ENCODE data around the gene VPS16.

The VPS16 gene

DNA sequence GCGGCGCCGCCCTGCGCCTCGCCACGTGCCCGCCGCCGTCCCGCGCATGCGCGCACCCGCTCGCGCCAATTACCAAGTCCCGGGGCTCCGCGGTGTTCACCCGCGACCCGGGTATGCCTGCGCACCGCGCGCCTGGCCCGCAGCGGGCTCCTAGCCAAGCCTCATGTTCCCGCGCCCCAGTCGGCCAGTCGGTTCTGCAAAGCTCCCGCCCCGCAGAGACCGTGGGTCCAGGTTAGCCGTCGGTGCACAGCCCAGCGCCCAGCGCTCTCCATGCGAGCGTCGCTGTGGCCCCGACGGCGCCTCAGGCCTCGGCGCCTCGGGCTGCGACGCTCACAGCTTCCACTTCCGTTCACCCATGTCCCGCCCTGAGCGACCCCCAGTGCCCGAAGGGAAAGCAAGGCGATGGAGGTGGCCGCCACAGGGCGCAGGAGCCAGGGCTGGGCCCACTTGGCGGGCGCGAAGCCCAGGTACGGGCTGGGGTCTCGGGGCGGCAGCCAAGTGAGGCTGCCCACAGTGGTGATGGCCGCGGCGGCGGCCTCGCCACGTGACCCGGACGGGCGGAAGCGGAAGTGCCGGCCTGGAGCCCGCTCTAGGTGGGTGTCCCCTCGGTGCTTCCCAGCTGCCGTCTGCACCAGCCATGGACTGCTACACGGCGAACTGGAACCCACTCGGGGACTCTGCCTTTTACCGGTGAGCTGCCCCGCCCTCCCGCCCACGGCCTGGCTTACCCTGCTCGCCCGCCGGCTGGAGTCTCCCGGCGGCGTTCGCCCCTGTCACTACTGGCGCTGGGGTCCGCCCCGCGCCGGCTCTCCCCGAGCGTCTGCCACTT lies at the start of gene VPS16, which contains the start of gene PCED1A:
Gene VPS16, plus strand, starts transcription at position 608 of the 829 bp plus-strand sequence. Its CDS starts 30 bp downstream, at position 638.
Gene PCED1A, minus strand, starts transcription at position 518 of the 829 bp plus-strand sequence. CDS start 743 bp downstream, outside the sequence.
- DNase-seq = peak; percentile 88

GRCh38 chr20:2793471-2793870 lies 47.1 kb upstream of the VPS16 start:
- no peak for DNase-seq

GRCh38 chr20:2794202-2794748 lies 46.3 kb upstream of the VPS16 start:
- DNase-seq = no peak

GRCh38 chr20:2794866-2795447 lies 45.6 kb upstream of the VPS16 start:
- DNase-seq = no peak

DNA sequence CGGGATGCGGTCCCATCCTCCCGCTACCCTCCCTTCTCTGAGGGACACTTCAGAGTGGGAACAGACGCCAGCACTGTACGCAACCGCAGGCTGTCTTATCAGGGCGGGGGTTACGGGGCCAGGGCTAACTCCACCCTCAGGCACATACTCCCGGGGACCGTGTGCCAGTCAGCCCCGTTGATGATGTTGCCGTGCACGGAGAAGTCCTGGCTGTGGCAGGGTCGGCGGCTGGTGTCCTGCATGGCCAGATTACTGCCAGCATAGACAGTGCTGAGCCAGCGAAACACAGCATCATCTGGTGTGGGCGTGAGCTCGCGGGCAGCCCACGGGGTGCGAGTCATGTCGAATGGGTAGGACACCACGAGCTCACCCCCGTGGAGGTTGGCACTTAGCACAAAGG lies 45.1 kb upstream of the VPS16 start:
- DNase-seq = no peak

DNA sequence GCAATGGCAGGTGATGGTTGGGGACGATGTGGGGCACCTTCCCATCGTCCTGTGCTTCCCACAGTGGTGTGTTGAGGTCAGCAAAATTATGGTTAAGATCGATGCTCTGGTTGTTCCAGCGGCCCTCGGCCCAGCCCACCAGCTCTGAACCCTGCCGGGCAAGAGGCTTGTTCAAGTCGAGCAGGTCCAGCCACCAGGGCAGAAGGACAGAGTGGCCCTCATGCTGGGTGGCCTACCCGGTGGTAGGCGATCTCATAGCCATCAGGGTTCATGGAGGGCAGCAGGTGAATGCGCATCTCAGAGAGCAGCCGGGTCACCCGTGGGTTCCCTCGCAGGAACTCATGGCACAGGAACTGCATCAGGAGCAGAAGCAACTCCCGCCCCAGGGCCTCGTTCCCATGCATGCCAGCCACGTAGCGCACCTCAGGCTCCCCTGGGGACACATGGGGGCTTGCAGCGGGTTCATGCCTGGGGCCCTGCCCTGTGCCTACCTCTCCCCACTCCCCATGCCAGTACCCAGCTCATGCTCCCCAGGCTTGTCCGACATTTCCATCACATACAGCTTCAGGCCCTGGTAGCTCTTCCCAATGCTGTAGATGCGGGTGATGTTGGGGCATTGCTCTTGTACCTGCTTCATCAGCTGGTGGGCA lies 44.4 kb upstream of the VPS16 start:
- no peak for DNase-seq

DNA sequence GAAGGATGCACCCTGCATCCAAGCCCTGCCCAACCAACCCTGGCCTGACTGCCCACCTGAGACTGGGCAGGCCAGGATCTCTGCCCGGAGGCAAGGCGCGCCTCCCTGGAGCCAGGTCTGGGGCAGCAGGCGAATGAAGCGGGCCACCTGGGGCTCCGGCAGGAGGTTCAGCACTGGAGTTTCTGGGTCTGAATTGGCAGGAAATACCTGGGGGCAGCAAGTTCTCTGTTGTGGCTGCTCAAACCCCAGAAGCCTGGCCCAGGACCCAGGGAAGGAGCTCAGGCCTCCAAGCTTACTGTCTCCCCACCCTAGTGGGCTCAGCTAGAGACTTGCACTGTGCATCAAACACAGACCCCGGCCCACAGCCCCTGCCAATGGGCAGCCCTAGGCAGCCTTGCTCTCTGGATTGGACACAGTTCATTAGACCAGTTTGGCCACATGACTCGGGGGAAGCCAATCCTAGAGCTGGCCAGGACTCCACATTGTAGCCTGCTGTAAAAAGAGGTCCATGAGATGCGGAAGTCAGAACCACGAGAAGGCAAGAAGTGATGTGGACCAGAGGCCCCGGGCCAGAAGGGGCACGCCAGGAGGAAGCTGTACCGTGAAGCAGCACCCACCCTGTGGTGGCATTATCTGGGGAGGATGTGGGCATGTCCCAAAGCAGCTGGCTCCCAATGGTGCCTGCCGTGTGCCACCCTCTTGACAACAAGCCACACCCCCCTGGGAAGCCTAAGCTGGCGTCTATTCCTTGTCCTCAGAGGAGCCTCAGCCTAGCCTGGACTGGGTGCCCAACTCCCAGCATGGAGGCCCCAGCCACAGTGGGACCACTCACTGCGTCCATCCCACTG lies 43.2 kb upstream of the VPS16 start:
- no peak for DNase-seq

- no peak for DNase-seq
These were observed 42.3 kb upstream of the VPS16 start for GRCh38 chr20:2798095-2798805.

DNA sequence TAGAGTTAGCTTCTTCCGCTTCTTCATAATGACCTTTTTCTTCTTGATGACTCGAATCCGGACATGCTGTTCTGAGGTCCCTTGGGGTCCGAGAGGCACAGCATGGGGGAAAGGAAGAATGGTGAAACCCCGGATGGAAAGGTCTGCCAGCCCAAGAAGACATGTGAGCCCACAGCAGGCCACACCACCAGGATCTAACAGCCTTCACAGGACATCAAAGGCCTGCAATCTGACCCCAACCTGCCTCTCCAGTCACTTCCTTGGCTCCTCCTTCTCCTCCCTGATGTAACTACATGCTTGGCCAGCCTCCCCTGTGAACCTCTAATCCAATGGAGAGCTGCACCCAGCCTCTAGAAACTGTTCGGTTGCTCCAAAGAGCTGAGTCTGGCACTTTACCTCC lies 41.7 kb upstream of the VPS16 start:
- no peak for DNase-seq

DNA sequence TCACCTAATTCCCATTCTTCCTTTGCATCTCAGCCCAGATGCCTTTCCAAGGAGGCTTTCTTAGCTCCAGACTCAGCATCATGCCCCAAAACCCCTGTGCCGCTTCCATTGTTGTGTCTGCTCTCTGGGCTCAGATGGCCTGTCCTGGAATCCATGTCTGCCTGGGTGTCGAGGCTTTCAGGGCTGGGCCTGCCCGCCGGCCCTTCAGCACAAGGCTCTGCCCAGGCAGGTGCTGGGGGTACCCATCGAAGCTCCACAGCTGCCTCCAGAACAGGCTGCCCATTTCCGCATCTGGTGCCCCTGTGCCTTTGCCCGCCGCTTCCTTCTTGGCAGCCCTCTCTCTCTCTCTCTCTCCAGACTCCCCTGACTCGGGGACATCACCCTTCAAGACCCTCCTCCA lies 41.3 kb upstream of the VPS16 start:
- DNase-seq = no peak

DNA sequence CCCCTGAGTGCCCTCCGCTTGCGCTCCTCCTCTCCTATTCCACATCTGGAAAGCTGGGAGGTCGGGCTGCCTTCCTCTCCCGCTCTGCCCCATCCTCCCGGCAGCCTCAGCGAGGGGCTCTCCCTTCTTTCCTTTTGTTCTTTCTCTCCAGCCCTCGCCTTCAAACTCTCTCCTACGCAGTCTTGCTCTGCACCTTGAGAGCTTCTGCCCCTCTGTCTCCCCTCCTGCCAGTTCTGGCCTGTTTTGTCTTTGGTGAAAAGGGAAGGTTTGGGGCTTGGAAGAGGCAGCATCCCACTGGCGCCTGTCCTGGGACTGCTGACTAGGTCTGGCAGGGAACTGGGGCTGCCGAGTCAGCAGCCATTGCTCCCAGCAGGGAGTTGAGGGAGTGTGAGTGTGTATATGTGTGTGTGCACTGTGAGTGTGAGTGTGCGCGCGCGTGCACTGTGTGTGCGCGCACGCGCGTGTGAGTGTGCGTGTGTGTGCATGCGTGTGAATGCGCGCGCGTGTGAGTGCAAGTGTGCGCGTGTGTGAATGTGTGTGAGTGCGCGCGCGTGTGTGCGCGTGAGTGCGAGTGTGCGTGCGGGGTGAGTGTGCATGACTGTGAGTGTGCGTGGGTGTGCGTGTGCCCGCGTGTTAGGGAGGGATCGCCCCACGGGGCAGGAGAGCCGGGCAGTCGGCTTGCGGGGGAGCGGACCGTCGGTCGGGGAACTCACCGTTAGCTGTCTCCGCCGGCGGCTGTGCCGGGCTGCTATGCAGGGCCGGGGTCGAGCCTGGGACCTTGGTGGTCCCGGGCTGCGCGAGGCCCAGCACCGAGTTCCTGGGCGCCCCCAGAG lies 40.6 kb upstream of the VPS16 start:
- DNase-seq = peak; percentile 19

DNA sequence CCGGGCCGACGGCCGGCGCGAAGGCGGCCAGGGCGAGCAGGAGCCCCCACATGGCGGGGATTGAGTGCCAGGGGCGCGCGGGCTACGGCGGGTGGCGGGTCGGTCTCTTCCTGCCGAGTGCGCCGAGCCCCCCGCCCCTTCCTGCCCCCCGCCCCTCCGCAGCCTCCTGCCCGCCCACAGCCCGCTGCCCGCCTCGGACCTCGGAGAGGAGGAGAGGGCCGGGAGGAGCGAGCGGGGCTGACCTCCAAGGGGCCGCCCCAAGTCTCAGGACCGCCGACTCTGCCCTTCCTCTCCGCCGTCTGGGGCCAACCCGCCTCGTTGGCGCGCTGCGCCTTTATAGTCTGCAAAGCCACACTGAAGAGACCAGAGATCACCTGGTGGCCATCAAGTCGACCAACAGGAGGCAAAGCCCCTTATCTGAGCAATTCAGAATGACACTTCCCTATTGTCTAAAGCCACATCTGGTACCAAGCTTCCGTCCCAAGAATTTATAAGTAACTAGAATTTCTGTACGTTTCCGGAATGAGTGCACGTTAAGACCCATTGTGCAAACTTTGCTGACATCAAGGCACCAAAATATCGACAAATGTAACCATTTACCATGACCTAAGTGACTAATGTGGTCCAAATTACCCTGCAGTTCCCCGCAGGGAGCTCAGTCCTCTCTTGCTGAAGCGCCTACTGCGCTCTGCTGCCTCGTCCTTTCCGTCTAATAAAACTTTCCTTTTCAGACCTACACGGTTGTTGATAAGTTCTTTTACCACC lies 39.8 kb upstream of the VPS16 start, which contains the start of gene CPXM1:
Gene CPXM1, minus strand, starts transcription at position 107 of the 765 bp plus-strand sequence. Its CDS starts 55 bp downstream, at position 52.
- no peak for DNase-seq

DNA sequence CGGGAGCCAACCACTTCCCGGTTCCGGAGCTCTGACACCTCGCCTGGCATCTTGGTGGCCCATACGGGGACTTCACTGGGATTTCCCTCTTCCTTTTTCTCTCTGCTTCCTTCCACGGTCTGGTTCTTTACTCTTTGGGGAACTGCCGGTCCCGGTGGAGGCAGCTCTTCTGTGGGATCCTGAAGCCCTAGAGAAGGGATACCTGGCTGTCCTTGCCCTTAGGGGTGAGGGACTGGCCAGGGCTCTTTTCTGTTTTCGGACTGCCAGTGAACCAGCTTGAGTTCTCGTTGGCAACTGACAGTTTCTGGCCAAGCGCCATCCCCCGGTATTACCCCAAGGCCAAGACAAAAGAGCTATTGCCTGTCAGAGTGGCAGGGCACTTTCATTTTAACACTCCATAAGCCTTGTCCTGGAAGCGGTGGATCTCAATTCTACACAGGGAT lies 39.2 kb upstream of the VPS16 start:
- no peak for DNase-seq

DNA sequence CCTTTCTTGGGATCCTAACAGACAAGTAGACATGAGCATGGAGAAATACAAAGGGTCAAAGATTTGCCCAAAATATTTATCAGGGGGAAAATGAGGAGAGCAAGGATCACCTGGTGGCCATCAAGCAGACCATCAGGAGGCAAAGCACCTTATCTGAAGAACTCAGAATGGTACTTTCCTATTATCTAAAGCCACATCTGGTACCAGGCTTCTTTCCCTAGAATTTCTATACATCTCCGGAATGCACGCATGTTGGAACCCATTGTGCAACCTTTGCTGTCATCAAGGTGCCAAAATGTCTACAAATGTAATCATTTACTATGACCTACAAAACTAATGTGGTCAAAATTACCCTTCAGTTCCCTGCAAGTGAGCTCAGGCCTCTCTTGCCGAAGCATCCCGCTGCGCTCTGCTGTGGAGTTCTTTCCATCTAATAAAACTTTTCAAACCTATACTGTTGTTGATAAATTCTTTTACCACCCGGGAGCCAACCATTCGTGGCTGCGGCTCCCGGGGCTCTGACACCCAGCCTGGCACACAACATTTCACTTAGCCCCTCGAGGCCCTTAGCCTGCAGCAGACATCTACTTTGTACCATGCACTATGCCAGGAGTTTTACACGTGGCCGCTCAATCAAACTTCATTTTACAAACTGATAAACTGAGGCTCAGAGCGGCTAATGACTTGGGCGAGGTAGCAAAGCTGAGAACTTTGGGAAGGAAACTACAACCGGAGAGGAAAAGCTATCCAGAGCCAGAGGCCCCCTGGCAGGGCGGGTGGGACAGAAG lies 36.3 kb upstream of the VPS16 start:
- no peak for DNase-seq

DNA sequence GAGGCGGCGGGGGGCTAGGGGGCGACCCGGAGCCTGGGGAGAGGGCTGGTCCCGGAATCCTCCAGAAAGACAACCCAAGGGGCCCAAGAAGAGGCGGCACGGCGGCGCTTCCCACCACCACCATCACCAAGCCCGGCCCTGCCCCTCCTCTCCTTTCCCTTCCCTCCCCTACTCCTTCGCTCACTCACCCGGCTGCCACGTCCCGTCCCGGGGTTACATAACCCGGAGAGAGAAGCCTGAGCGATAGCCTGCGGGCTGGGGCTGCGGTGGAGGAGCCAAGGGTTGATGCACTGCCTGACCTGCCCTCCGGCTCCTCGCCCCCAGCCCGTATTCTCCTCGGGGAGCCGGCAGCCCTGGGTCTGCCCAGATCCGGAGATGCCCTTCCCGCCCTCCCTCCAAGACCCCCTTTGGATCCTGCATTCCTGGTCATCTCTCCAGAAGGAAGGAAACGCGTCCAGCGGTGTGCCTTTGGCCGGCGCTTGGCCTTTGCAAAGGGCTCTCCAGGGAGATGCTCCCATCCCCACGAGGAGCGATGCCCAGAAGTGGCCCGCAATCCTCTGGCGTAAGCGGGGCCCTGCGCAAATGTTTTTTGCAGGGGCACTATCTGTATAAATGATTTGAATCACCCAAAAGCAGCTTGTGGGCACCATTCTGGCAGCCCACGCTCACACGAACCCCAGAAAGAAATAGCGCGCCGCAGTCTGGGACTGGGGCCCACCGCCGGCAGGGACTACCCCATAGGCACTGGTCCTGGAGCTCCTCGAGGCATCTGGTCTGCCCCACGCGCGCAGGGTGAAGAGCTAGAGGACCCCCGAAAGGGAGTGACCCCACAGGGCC lies 35.5 kb upstream of the VPS16 start:
- DNase-seq = no peak

- no peak for DNase-seq
These were observed 34.7 kb upstream of the VPS16 start for GRCh38 chr20:2805689-2806350.

- DNase-seq = no peak
These were observed 34.2 kb upstream of the VPS16 start for GRCh38 chr20:2806351-2806701.

- no peak for DNase-seq
These were observed 33.5 kb upstream of the VPS16 start for GRCh38 chr20:2807019-2807418.

All from CD4-positive, alpha-beta T cell treated with Interleukin-17A for 4 hours (primary cell).